ENCODE data around the gene VPS8. TPM values are rescaled to one million over a fixed set of nuclear protein-coding genes. Genes with fewer than 3 reads are reported as not detected.

Gene VPS8
- total and polyA plus RNA-seq, 7 donors, result 11.4 to 52.6 (median 30.8) TPM

GRCh38 chr3:184781801-184782200 is 30.2 kb upstream of the VPS8 start:
- intact Hi-C loops (cut with DNase I), result no loop called here
- Histone ChIP-seq H3K4me1 (no peaks in the 10 kb centered on the region), H3K27ac (no peak overlapping the region), H3K9me3 (no peaks in the 10 kb centered on the region), H3K27me3 (ENCODE audit: insufficient read depth in 3 of 3, low read length in 2 of 3) (peaks cover 0 to 16% (median 2%) of the 10 kb centered on the region in 3 donors), H3K36me3 (ENCODE audit: insufficient read depth in 1 of 2, low read depth in 1 of 2) (no peaks in the 10 kb centered on the region), H3K4me3 (no peak overlapping the region)
- TF ChIP-seq CTCF (IDR thresholded peaks at IDR 0.05), result no peak
- DNase-seq (peak in 1 of 2 donors; percentile 8), ATAC-seq (no peak)
- 80 to 86% (median 85%) methylated on average over 4 of the region's 4 CpGs for WGBS, 3 donors

GRCh38 chr3:184783319-184783718 is 28.6 kb upstream of the VPS8 start:
- H3K4me1 ChIP-seq, result peaks cover 2% of the 10 kb centered on the region
- intact Hi-C loops (cut with DNase I), result no loop called here
- ATAC-seq (no peak), DNase-seq (peak in 1 of 2 donors; percentile 12)
- no peak overlapping the region for H3K27ac ChIP-seq
- H3K9me3 ChIP-seq, result no peaks in the 10 kb centered on the region
- peaks cover 0 to 14% (median 2%) of the 10 kb centered on the region in 3 donors for H3K27me3 ChIP-seq (ENCODE audit: insufficient read depth in 3 of 3, low read length in 2 of 3)
- 91 to 97% (median 95%) methylated on average over 7 of the region's 7 CpGs for WGBS, 3 donors
- no peak for TF ChIP-seq CTCF (IDR thresholded peaks at IDR 0.05)
- H3K36me3 ChIP-seq (ENCODE audit: insufficient read depth in 1 of 2, low read depth in 1 of 2), result no peaks in the 10 kb centered on the region
- H3K4me3 ChIP-seq, result no peak overlapping the region

GRCh38 chr3:184784731-184785500 is 27.1 kb upstream of the VPS8 start:
- DNase-seq, result no peak
- peaks cover 0 to 4% (median 0%) of the 10 kb centered on the region in 3 donors for H3K27me3 ChIP-seq (ENCODE audit: insufficient read depth in 3 of 3, low read length in 2 of 3)
- 70 to 74% (median 70%) methylated on average over 13 of the region's 13 CpGs for WGBS, 3 donors
- no peak for ATAC-seq
- TF ChIP-seq CTCF (IDR thresholded peaks at IDR 0.05), result no peak
- no peak overlapping the region for H3K27ac ChIP-seq
- peaks cover 16% of the 10 kb centered on the region for H3K4me1 ChIP-seq
- H3K9me3 ChIP-seq, result no peaks in the 10 kb centered on the region
- no peak overlapping the region for H3K4me3 ChIP-seq
- H3K36me3 ChIP-seq (ENCODE audit: insufficient read depth in 1 of 2, low read depth in 1 of 2), result no peaks in the 10 kb centered on the region
- intact Hi-C loops (cut with DNase I), result loop anchor here in 1 of 2 donors (5.0 kb wide), 1 partner anchor 403 kb away; the partner anchor contains the start of gene CHRD

GRCh38 chr3:184785890-184786279 is 26.1 kb upstream of the VPS8 start:
- no peaks in the 10 kb centered on the region for H3K36me3 ChIP-seq (ENCODE audit: insufficient read depth in 1 of 2, low read depth in 1 of 2)
- 71 to 75% (median 75%) methylated on average over 12 of the region's 12 CpGs for WGBS, 3 donors
- peak overlapping the region; percentile 28 for H3K4me3 ChIP-seq
- intact Hi-C loops (cut with DNase I), result loop anchor here in 1 of 2 donors (5.0 kb wide), 1 partner anchor 404 kb away; the partner anchor contains the start of gene CHRD
- DNase-seq, result no peak
- H3K27me3 ChIP-seq (ENCODE audit: insufficient read depth in 3 of 3, low read length in 2 of 3), result peaks cover 0 to 4% (median 0%) of the 10 kb centered on the region in 3 donors
- H3K27ac ChIP-seq, result no peak overlapping the region
- no peak for ATAC-seq
- peaks cover 16% of the 10 kb centered on the region for H3K4me1 ChIP-seq
- H3K9me3 ChIP-seq, result no peaks in the 10 kb centered on the region
- no peak for TF ChIP-seq CTCF (IDR thresholded peaks at IDR 0.05)
